Gastroesophageal sphincter (tissue), 3 donors: ENCODE measurements around the gene L3MBTL4.

Experiments used
- CTCF ChIP-seq, 4 experiments: fragments of 200-600 bp in 2 of 4; fragments of 450-650 bp in 2 of 4; sonication (generic) in 1 of 4; IDR thresholded peaks; one replicate each; pipeline ENCODE4 v1.5.1; 2017 to 2019; ENCODE audit warnings: antibody characterized with exemption in 4 of 4, mild to moderate bottlenecking in 2 of 4, moderate library complexity in 2 of 4
- EP300 ChIP-seq: sonication (generic); formaldehyde crosslinking; IDR thresholded peaks from one replicate; pipeline ENCODE4 v1.6.1; 2017; ENCODE audit warnings: antibody characterized with exemption, mild to moderate bottlenecking
- POLR2A ChIP-seq, 2 donors: fragments of 450-650 bp; IDR thresholded peaks; one replicate each; pipeline ENCODE4 v1.6.1; 2017; ENCODE audit warnings: antibody characterized with exemption in 2 of 2, mild to moderate bottlenecking in 2 of 2, moderate library complexity in 1 of 2
- POLR2AphosphoS5 ChIP-seq: sonication (generic); formaldehyde crosslinking; IDR thresholded peaks from one replicate; pipeline ENCODE4 v1.6.1; 2017; ENCODE audit warnings: antibody characterized with exemption

- TF ChIP-seq POLR2AphosphoS5, result no peak
- no peak for TF ChIP-seq CTCF (IDR thresholded peaks at IDR 0.05)
- no peak for TF ChIP-seq POLR2A (IDR thresholded peaks at IDR 0.05)
- no peak for TF ChIP-seq EP300
Observed at GRCh38 chr18:6452194-6452593, 37.5 kb upstream of the L3MBTL4 start.
